GM12874 (cell line): Measurements from ENCODE around the gene TCHP.
A peak's percentile ranks its signal among the peaks of the same experiment; 100 is the strongest.

Experiments
- CTCF ChIP-seq: IDR thresholded peaks from 2 replicates; pipeline ENCODE4 v1.5.1; 2011; ENCODE audit warnings: low read depth, mild to moderate bottlenecking, control low read depth, low read length, moderate library complexity; ENCODE audit not compliant: insufficient read depth

TCHP gene

GRCh38 chr12:109928058-109928656, 28.1 kb downstream of the TCHP start:
- no peak for TF ChIP-seq CTCF

GRCh38 chr12:109930028-109930800, 30.1 kb downstream of the TCHP start:
- TF ChIP-seq CTCF: no peak

- TF ChIP-seq CTCF: no peak
Observed at GRCh38 chr12:109931143-109931542, 31.1 kb downstream of the TCHP start.

- no peak for TF ChIP-seq CTCF
Observed at GRCh38 chr12:109932878-109933503, 32.9 kb downstream of the TCHP start.

GRCh38 chr12:109934026-109934425, 34.0 kb downstream of the TCHP start:
- TF ChIP-seq CTCF: peak; percentile 18; the same call in 1 of the 2 replicates

- TF ChIP-seq CTCF: no peak
Observed at GRCh38 chr12:109937371-109937770, 37.3 kb downstream of the TCHP start.

- TF ChIP-seq CTCF: no peak
Observed at GRCh38 chr12:109938947-109939346, 38.9 kb downstream of the TCHP start.
